ENCODE data around the gene CLPTM1L. TPM values are rescaled to one million over a fixed set of nuclear protein-coding genes. Genes with fewer than 3 reads are reported as not detected.
"Not testable (repeated sequence)": the region's sequence is repeated elsewhere in the genome, so short reads cannot be mapped to it uniquely, and the experiment has no call there.

CLPTM1L gene
- total RNA-seq, 1 donor, result 108 TPM

DNA sequence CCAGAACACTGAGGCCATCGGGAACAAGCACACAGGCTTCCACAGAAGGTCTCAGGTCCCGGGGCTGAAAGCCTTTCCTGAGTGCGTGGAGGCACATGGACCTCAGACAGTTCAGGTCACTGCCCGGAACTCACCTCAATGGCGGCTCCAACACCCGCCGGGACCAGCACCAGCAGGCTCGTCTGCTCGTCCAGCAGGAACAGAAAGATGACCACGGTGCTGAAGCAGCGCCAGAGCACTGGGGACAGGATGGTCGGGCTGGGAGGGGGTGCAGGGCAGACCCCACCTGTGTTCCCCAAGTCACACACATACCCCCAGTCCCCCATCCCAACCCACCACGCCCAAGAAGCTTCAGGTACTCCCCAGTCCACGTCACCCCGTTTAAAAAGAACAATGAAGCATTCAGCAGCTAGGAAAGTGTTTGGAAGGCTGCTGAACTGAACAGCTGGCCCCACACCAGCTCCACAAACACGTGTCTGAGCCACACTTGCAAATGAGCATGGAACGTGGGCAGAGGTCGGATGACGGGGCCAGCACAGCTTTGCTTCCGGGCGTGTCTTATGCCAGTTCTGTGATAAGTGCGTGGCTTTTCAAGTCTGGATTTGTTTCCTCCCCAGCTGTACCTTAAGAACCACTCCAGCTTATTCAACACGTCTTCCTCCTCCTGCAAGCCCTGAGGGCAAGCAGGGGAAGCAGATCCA is 14.6 kb downstream of the CLPTM1L start:
- no peak for DNase-seq (ENCODE audit: low read depth)
- H3K4me3 ChIP-seq (ENCODE audit: low read depth, low read length), result no peak overlapping the region
- TF ChIP-seq, protein P1, sequence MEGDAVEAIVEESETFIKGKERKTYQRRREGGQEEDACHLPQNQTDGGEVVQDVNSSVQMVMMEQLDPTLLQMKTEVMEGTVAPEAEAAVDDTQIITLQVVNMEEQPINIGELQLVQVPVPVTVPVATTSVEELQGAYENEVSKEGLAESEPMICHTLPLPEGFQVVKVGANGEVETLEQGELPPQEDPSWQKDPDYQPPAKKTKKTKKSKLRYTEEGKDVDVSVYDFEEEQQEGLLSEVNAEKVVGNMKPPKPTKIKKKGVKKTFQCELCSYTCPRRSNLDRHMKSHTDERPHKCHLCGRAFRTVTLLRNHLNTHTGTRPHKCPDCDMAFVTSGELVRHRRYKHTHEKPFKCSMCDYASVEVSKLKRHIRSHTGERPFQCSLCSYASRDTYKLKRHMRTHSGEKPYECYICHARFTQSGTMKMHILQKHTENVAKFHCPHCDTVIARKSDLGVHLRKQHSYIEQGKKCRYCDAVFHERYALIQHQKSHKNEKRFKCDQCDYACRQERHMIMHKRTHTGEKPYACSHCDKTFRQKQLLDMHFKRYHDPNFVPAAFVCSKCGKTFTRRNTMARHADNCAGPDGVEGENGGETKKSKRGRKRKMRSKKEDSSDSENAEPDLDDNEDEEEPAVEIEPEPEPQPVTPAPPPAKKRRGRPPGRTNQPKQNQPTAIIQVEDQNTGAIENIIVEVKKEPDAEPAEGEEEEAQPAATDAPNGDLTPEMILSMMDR (IDR thresholded peaks at IDR 0.05; ENCODE audit: insufficient read depth, low read length), result no peak

DNA sequence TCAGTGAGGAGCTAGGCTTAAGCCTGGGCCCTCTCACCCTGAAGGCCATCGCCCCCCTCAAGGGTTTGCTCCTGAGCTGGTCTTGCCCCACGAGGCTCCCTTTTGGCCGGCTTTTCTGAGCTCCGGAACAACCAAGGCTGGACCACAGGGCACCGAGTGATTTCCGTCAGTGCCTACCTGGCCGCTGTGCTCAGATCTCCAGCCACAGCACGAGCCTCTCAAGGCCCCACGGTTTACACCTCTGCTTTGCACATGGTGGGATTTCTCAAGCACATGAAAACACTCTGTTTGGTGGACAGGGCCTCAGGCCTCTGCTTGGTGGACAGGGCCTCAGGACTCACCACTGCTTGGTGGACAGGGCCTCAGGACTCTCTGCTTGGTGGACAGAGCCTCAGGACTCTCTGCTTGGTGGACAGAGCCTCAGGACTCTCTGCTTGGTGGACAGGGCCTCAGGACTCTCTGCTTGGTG is 15.8 kb downstream of the CLPTM1L start:
- DNase-seq (ENCODE audit: low read depth), result no peak
- H3K4me3 ChIP-seq (ENCODE audit: low read depth, low read length), result no peak overlapping the region
- TF ChIP-seq, protein P1 (IDR thresholded peaks at IDR 0.05; ENCODE audit: insufficient read depth, low read length), result no peak

DNA sequence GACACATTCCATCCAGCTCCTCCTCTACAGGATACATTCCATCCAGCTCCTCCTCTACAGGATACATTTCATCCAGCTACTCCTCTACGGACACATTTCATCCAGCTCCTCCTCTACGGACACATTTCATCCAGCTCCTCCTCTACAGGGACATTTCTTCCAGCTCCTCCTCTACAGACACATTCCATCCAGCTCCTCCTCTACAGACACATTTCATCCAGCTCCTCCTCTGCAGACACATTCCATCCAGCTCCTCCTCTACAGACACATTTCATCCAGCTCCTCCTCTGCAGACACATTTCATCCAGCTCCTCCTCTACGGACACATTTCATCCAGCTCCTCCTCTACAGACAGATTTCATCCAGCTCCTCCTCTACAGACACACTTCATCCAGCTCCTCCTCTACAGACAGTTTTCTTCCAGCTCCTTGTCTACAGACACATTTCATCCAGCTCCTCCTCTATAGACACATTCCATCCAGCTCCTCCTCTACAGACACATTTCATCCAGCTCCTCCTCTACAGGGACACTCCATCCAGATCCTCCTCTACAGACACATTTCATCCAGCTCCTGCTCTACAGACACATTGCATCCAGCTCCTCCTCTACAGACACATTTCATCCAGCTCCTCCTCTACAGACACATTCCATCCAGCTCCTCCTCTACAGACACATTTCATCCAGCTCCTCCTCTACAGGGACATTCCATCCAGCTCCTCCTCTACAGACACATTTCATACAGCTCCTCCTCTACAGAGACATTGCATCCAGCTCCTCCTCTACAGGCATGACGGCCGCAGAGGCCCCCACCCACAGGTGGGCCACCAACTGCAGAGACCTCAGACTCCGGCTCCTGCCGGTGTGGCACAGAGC is 16.4 kb downstream of the CLPTM1L start:
- DNase-seq (ENCODE audit: low read depth), result peak; percentile 24

DNA sequence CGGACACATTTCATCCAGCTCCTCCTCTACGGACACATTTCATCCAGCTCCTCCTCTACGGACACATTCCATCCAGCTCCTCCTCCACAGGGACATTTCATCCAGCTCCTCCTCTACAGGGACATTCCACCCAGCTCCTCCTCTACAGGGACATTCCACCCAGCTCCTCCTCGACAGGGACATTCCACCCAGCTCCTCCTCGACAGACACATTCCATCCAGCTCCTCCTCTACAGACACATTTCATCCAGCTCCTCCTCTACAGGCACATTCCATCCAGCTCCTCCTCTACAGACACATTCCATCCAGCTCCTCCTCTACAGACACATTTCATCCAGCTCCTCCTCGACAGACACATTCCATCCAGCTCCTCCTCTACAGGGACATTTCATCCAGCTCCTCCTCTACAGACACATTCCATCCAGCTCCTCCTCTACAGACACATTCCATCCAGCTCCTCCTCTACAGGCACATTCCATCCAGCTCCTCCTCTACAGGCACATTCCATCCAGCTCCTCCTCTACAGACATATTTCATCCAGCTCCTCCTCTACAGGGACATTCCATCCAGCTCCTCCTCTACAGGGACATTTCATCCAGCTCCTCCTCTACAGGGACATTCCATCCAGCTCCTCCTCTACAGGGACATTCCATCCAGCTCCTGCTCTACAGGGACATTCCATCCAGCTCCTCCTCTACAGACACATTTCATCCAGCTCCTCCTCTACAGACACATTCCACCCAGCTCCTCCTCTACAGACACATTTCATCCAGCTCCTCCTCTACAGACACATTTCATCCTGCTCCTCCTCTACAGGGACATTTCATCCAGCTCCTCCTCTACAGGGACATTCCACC is 17.8 kb downstream of the CLPTM1L start:
- peak; percentile 27 for DNase-seq (ENCODE audit: low read depth)

More for the DNA sequence above, 16.4 kb downstream of the CLPTM1L start:
- H3K4me3 ChIP-seq (ENCODE audit: low read depth, low read length), result not testable (repeated sequence)

DNA sequence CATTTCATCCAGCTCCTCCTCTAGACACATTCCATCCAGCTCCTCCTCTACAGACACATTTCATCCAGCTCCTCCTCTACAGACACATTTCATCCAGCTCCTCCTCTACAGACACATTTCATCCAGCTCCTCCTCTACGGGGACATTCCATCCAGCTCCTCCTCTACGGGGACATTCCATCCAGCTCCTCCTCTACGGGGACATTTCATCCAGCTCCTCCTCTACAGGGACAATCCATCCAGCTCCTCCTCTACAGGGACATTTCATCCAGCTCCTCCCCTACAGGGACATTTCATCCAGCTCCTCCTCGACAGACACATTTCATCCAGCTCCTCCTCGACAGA is 18.4 kb downstream of the CLPTM1L start:
- DNase-seq (ENCODE audit: low read depth); H3K4me3 ChIP-seq (ENCODE audit: low read depth, low read length): not testable (repeated sequence)

More for the DNA sequence above, 17.8 kb downstream of the CLPTM1L start:
- not testable (repeated sequence) for H3K4me3 ChIP-seq (ENCODE audit: low read depth, low read length)

DNA sequence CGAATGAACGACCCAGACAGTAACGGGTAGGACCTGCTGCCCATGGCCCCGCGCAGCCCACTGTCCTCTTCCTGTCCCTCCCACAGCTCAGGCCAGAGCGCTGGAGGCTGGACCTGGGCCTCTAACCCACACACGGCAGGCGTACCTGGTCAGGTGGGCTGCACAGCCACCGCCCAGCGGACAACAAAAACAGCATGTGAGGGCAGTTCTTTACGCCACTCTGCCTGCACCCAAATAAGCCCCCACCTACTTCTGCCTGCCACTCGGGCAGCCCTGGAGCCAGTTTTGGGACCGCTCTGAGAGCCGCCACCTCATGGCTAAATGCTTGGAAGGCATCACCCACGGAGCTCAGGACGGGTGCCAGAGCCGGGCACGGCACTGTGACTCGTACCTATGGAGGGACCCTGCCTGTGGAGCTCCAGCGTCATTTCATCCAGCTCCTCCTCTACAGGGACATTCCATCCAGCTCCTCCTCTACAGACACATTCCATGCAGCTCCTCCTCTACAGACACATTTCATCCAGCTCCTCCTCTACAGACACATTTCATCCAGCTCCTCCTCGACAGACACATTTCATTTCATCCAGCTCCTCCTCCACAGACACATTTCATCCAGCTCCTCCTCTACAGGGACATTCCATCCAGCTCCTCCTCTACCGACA is 18.9 kb downstream of the CLPTM1L start:
- TF ChIP-seq, protein P1 (IDR thresholded peaks at IDR 0.05; ENCODE audit: insufficient read depth, low read length), result no peak
- H3K4me3 ChIP-seq (ENCODE audit: low read depth, low read length), result no peak overlapping the region
- DNase-seq (ENCODE audit: low read depth), result no peak

DNA sequence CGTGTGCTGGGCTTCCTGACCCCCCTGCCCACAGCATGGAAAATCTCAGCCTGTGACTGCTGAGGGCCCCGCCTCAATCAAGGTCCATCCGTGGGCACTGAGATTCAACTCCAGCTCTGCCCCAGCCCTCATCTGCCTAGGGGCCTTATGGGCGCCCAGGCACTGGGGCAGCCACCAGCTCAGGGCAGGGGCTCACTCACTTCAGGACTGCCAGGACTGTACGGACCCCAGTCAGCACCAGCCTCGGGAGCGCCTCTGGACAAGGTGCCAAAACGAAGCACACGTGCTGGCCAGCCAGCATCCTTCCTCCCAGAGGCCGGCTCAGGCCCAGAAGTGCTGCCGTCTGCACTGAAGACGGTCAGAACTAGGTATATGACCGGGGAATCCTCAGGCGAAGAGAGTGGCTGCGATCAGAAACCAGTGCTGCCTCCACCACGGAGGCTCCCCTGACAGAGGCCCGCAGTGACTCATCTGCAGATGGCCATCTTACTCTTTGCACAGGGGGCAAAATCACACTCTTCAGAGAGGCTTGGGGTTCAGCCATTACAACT is 19.6 kb downstream of the CLPTM1L start:
- TF ChIP-seq, protein P1 (IDR thresholded peaks at IDR 0.05; ENCODE audit: insufficient read depth, low read length), result no peak
- no peak for DNase-seq (ENCODE audit: low read depth)
- H3K4me3 ChIP-seq (ENCODE audit: low read depth, low read length), result no peak overlapping the region
